HepG2 (cell line): ENCODE data around the gene CENPP.

Experiments
- CAMTA2 ChIP-seq: sonication (generic); formaldehyde crosslinking; IDR thresholded peaks from 2 replicates; pipeline ENCODE4 v1.4.0; 2020; ENCODE audit warnings: mild to moderate bottlenecking, missing genetic modification reagents, borderline replicate concordance
- CTCF ChIP-seq: sonication (generic); formaldehyde crosslinking; IDR thresholded peaks from 2 replicates; pipeline ENCODE4 v1.5.0; 2020; ENCODE audit warnings: mild to moderate bottlenecking, missing genetic modification reagents, moderate library complexity
- JUN ChIP-seq: sonication (generic); formaldehyde crosslinking; IDR thresholded peaks from 2 replicates; pipeline ENCODE4 v1.4.0; 2020; ENCODE audit warnings: mild to moderate bottlenecking, missing genetic modification reagents
- LRRFIP1 ChIP-seq: sonication (generic); formaldehyde crosslinking; conservative IDR thresholded peaks from 2 replicates; pipeline ENCODE4 v1.4.0; 2020; ENCODE audit warnings: missing genetic modification reagents
- YEATS2 ChIP-seq: sonication (generic); formaldehyde crosslinking; IDR thresholded peaks from 2 replicates; pipeline ENCODE4 v1.4.0; 2020; ENCODE audit warnings: missing genetic modification reagents, borderline replicate concordance
- ZBTB1 ChIP-seq: sonication (generic); formaldehyde crosslinking; IDR thresholded peaks from 2 replicates; pipeline ENCODE4 v1.4.0; 2020; ENCODE audit warnings: missing genetic modification reagents, borderline replicate concordance
- ZNF484 ChIP-seq: sonication (generic); formaldehyde crosslinking; IDR thresholded peaks from 2 replicates; pipeline ENCODE4 v1.5.1; 2020; ENCODE audit warnings: mild to moderate bottlenecking, low read depth, missing genetic modification reagents, borderline replicate concordance

GRCh38 chr9:92289708-92290390 lies 35.9 kb upstream of the CENPP start:
- TF ChIP-seq ZBTB1 (CRISPR knock-in tag) (no peak), CTCF (CRISPR knock-in tag) (no peak), YEATS2 (CRISPR knock-in tag) (no peak), JUN (CRISPR knock-in tag) (no peak), CAMTA2 (CRISPR knock-in tag) (no peak), ZNF484 (CRISPR knock-in tag) (no peak), LRRFIP1 (CRISPR knock-in tag) (no peak)
